GM10266 (cell line): Measurements from ENCODE around the gene PTCRA.

ENCODE experiments used
- DNase-seq: peaks from one replicate; pipeline ENCODE4 v3.0.0; 2012; ENCODE audit errors: extremely low spot score
- TF ChIP-seq, protein P1 (sequence below): IDR thresholded peaks from 2 replicates; pipeline ENCODE4 v1.5.1; 2012; ENCODE audit warnings: mild to moderate bottlenecking, low read depth; ENCODE audit not compliant: control insufficient read depth, insufficient read depth; ENCODE audit errors: missing control alignments

The PTCRA gene

DNA sequence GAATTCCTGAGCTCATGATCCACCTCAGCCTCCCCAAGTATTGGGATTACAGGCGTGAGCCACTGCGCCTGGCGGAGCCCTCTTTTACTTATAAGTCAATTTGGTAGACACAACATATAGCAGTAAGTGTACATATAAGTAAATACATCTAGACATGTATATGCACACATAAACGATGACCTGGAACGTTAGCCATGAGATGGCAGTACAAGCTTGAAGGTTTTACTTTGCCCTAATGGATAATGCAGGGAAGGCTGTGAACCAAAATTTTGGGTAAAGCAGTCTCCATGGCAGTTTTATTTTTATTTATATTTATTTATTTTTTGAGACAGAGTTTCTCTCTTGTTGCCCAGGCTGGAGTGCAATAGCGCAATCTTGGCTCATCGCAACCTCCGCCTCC lies 42.3 kb downstream of the PTCRA start:
- no peak for DNase-seq
- TF ChIP-seq, protein P1, sequence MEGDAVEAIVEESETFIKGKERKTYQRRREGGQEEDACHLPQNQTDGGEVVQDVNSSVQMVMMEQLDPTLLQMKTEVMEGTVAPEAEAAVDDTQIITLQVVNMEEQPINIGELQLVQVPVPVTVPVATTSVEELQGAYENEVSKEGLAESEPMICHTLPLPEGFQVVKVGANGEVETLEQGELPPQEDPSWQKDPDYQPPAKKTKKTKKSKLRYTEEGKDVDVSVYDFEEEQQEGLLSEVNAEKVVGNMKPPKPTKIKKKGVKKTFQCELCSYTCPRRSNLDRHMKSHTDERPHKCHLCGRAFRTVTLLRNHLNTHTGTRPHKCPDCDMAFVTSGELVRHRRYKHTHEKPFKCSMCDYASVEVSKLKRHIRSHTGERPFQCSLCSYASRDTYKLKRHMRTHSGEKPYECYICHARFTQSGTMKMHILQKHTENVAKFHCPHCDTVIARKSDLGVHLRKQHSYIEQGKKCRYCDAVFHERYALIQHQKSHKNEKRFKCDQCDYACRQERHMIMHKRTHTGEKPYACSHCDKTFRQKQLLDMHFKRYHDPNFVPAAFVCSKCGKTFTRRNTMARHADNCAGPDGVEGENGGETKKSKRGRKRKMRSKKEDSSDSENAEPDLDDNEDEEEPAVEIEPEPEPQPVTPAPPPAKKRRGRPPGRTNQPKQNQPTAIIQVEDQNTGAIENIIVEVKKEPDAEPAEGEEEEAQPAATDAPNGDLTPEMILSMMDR = no peak

DNA sequence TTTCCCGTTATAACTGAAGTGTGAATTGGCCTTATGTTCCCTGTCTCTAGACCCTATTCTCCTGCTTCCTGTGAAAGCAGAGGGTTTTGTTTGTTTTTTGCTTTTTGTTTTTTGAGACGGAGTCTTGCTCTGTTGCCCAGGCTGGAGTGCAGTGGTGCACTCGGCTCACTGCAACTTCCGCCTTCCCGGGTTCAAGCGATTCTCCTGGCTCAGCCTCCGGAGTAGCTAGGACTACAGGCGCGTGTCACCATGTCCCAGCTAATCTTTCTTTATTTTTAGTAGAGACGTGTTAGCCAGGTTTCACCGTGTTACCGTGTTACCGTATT lies 44.0 kb downstream of the PTCRA start:
- no peak for DNase-seq
- TF ChIP-seq, protein P1 = no peak

DNA sequence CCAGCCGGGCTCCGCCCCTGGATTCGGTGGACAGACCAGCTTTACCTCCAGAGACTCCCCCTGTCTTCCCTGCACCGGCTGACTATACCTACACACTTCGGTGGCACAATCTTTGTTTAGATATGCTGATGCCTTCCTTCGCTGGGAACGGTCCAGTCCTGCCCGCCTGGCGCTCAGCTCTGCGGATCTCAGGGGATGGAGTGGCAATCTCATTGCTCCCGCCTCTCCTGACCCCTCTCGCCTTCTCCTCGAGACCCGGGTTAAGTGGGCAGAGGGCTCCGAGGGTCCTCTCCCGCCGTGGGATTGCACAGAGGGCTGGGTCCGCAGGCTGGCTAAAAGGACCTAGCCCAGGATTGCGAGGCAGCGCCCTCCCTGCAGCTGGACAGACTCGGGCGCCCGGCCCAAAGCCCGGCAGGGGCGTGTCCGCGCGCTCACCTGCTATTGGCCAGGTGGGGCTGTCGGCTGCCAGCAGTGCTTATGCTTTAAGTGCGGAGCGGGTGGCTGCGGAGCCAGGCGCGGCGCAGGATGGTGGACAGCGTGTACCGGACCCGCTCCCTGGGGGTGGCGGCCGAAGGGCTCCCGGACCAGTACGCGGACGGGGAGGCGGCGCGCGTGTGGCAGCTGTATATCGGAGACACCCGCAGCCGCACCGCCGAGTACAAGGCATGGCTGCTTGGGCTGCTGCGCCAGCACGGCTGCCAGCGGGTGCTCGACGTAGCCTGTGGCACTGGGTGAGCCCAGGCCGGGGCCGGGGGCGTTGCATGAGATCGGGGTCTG lies 44.6 kb downstream of the PTCRA start, which contains the start of gene GNMT:
Gene GNMT, plus strand, starts transcription at position 512 of the 777 bp plus-strand sequence. Its CDS starts 14 bp downstream, at position 526.
- TF ChIP-seq, protein P1 = no peak
- no peak for DNase-seq

DNA sequence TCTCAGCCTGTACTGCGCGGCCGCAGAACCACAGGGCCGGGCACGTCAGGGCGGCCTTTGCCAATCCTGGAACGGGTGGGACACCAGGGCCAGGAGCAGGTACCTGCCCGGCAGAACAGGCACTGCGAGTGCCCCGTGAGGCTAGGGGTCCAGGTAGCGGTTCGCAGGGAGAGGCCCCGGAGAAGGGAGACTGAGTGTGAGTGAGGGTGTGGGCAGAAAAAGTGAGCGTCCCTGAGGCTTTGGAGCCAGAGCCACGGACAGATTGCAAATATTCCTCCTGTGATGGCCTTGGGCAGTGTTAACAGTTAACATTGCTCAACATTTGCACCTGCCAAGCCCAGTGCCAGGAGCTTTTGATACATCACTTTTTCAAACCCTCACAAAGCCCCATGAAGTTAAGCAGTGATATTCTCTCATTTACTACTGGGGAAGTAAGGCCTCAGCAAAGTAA lies 45.2 kb downstream of the PTCRA start:
- TF ChIP-seq, protein P1 = no peak

DNA sequence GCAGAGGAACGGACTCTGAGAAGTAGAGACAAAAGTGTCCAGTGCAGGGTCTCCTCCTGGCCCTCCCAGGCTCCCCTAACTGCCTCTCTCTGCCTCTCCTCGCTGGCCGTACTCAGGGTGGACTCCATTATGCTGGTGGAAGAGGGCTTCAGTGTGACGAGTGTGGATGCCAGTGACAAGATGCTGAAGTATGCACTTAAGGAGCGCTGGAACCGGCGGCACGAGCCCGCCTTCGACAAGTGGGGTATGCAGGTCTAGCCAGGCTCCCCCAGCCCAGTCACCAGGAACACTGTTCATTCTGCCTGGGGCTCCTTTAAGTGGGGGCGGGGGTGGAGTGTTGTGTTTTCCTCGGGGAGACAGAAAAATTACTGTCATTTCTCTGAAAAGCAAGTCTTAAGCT lies 46.2 kb downstream of the PTCRA start:
- DNase-seq = no peak
- TF ChIP-seq, protein P1 = no peak

More for the DNA sequence above, 45.2 kb downstream of the PTCRA start:
- no peak for DNase-seq

DNA sequence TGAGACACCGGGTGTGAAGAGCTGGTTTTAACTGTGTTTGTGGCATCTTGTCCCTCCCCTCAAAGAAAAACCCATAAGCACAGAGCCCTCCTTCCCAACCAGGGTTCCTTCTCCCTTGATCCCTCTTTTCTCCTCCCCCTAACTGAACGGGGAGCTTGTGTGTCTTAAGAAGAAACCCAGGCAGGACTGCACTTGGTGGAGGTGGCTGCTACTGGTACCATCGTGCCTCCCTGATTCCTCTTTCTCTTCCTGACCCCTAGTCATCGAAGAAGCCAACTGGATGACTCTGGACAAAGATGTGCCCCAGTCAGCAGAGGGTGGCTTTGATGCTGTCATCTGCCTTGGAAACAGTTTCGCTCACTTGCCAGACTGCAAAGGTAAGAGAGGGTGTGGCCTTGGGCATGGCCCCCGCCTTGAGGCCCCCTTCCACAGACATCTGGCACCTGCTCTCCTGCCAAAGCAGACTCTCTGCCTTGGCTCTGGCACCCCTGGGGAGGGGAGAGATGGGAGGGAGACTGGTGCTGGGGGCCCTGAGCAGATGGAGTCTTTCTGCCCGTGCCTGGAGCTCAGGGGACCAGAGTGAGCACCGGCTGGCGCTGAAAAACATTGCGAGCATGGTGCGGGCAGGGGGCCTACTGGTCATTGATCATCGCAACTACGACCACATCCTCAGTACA lies 46.8 kb downstream of the PTCRA start:
- TF ChIP-seq, protein P1 = no peak
- no peak for DNase-seq
